Ovary (tissue), 9 donors: ENCODE results near the gene PAM. TPM values are rescaled to one million over a fixed set of nuclear protein-coding genes. Genes with fewer than 3 reads are reported as not detected.
A peak's percentile ranks its signal among the peaks of the same experiment; 100 is the strongest.
"Not testable (repeated sequence)": the region's sequence is repeated elsewhere in the genome, so short reads cannot be mapped to it uniquely, and the experiment has no call there.

Source experiments
- DNase-seq, 5 donors: peaks; one replicate each; pipeline ENCODE4 v3.0.0-alpha.2; 2019 to 2020
- H3K27ac ChIP-seq, 2 donors: fragments of 200-600 bp; one replicate each; pipeline versions ENCODE4 v1.5.1 to v1.8.0; 2019 to 2022
- H3K27me3 ChIP-seq: fragments of 200-600 bp; one replicate; pipeline ENCODE4 v1.8.0; 2022
- H3K36me3 ChIP-seq: fragments of 200-600 bp; sonication (generic); one replicate; pipeline ENCODE4 v1.5.1; 2019
- H3K4me1 ChIP-seq: one replicate; pipeline ENCODE4 v1.8.1; 2013; ENCODE audit warnings: mild to moderate bottlenecking, moderate library complexity; ENCODE audit not compliant: insufficient read depth
- H3K4me3 ChIP-seq: fragments of 200-600 bp; sonication (generic); one replicate; pipeline ENCODE4 v1.5.1; 2017
- H3K9me3 ChIP-seq, 2 donors: fragments of 200-600 bp in 1 of 2; sonication (generic) in 1 of 2; one replicate each; pipeline versions ENCODE4 v1.5.1 to v1.8.1; 2013 to 2019; ENCODE audit warnings: mild to moderate bottlenecking in 1 of 2, moderate library complexity in 1 of 2
- CTCF ChIP-seq, 3 donors: fragments of 450-650 bp in 2 of 3; fragments of 200-600 bp in 1 of 3; IDR thresholded peaks; one replicate each; pipeline versions ENCODE4 v1.5.1 to v1.8.0; 2016 to 2022; ENCODE audit warnings: antibody characterized with exemption in 3 of 3, mild to moderate bottlenecking in 1 of 3
- EP300 ChIP-seq: sonication (generic); formaldehyde crosslinking; IDR thresholded peaks from one replicate; pipeline ENCODE4 v1.6.1; 2017; ENCODE audit warnings: antibody characterized with exemption
- POLR2A ChIP-seq: fragments of 450-650 bp; IDR thresholded peaks from one replicate; pipeline ENCODE4 v1.6.1; 2017; ENCODE audit warnings: antibody characterized with exemption, mild to moderate bottlenecking, moderate library complexity
- WGBS, 3 donors: extraction: QIAGEN DNeasy Blood & Tissue Kit in 1 of 3; methylation state at CpG; one replicate each; pipeline versions ENCODE4 v1.1.5 to v1.1.7; 2013 to 2017; 5-methylcytosine and 5-hydroxymethylcytosine counted together
- intact Hi-C, 4 donors: fragments of 100-400 bp; cut with DNase I; formaldehyde crosslinking; loops; one replicate each; pipeline versions ENCODE4 v1.11.0 to v1.15.1; 2022 to 2023
- polyA plus RNA-seq, 2 donors: library from polyadenylated mRNA; stranded (reverse); fragments of 200-250 nt in 1 of 2; fragments of 350-450 nt in 1 of 2; fragmentation: Illumina TruSeq in 1 of 2; extraction: RNeasy Lipid Tissue Mini Kit (QIAGEN cat#74804) in 1 of 2; gene quantifications; one replicate each; pipeline ENCODE4 v1.2.3, GENCODE V29; 2013 to 2014
- total RNA-seq, 7 donors: library from RNA; depleted of rRNA in 2 of 7; stranded (reverse); fragments of >200 nt in 2 of 7; fragmentation: NEBNext Ultra II Directional in 3 of 7; extraction: Animal tissue kit (Norgen Biotek cat#: 25700) in 3 of 7; gene quantifications; one replicate each; pipeline versions ENCODE4 v1.1.0 to v1.2.4, GENCODE V29; 2016 to 2023
- donor health status: DM: no; HTN: no; CAD: no; lungs with moderate emphysema.
- donor health status: DM: no; HTN: no; CAD: no.
- donor health status: Bipolar disorder and iron deficiency.
- donor health status: DM: yes; HTN: yes; CAD: no.
- donor health status: DM: no; HTN: no; CAD: no.
- donor health status: DM: yes; HTN: yes; CAD: no.

PAM gene
- total and polyA plus RNA-seq, 9 donors = 124 to 431 (median 187) TPM

- Histone ChIP-seq H3K9me3 (no peaks in the 10 kb centered on the region), H3K27ac (no peak overlapping the region), H3K4me3 (no peak overlapping the region), H3K36me3 (no peaks in the 10 kb centered on the region), H3K27me3 (no peaks in the 10 kb centered on the region), H3K4me1 (no peaks in the 10 kb centered on the region)
- DNase-seq = no peak
- intact Hi-C loops = loop anchor here in 2 of 4 donors (5.0 to 10.0 kb wide), 2 partner anchors 456 to 459 kb away; no protein-coding TSS in a partner anchor
- TF ChIP-seq CTCF (IDR thresholded peaks at IDR 0.05) (peak; percentile 38 to 43 (median 43)), POLR2A (no peak)
- WGBS, 3 donors = 24 to 30% (median 29%) methylated on average over 4 of the region's 4 CpGs
Measured at GRCh38 chr5:103041071-103041676, 286.1 kb downstream of the PAM start.

- H3K9me3 ChIP-seq, H3K27ac ChIP-seq, H3K27me3 ChIP-seq, DNase-seq, H3K36me3 ChIP-seq, H3K4me1 ChIP-seq, H3K4me3 ChIP-seq: not testable (repeated sequence)
- 87 to 94% (median 93%) methylated on average over 22 of the region's 22 CpGs for WGBS, 3 donors
- intact Hi-C loops = loop anchor here in 1 of 4 donors (10.0 kb wide), 1 partner anchor 462 kb away; no protein-coding TSS in a partner anchor
Measured at GRCh38 chr5:103046706-103047105, 291.6 kb downstream of the PAM start.

GRCh38 chr5:103057208-103058130, 302.4 kb downstream of the PAM start:
- H3K9me3 ChIP-seq = no peaks in the 10 kb centered on the region
- intact Hi-C loops = no loop called here
- no peaks in the 10 kb centered on the region for H3K27me3 ChIP-seq
- no peak for TF ChIP-seq CTCF (IDR thresholded peaks at IDR 0.05)
- H3K4me3 ChIP-seq = no peak overlapping the region
- WGBS, 3 donors = 74 to 83% (median 75%) methylated on average over 6 to 7 of the region's 7 CpGs
- H3K27ac ChIP-seq = no peak overlapping the region
- DNase-seq = no peak
- H3K4me1 ChIP-seq = no peaks in the 10 kb centered on the region
- H3K36me3 ChIP-seq = no peaks in the 10 kb centered on the region

GRCh38 chr5:103059525-103059924, 304.4 kb downstream of the PAM start:
- WGBS, 3 donors = 90 to 93% (median 90%) methylated on average over 3 of the region's 3 CpGs
- DNase-seq = no peak
- Histone ChIP-seq H3K36me3 (no peaks in the 10 kb centered on the region), H3K4me1 (no peaks in the 10 kb centered on the region), H3K9me3 (no peaks in the 10 kb centered on the region), H3K4me3 (no peak overlapping the region), H3K27me3 (no peaks in the 10 kb centered on the region), H3K27ac (no peak overlapping the region)
- intact Hi-C loops = no loop called here
- TF ChIP-seq POLR2A = no peak
- TF ChIP-seq CTCF (IDR thresholded peaks at IDR 0.05) = no peak
- TF ChIP-seq EP300 = no peak
